NCI-H82 treated with DMSO at 0.1 percent for 48 hours (cell line): ENCODE data around the gene ASXL2.
"Not testable (repeated sequence)": the region's sequence is repeated elsewhere in the genome, so short reads cannot be mapped to it uniquely, and the experiment has no call there.

Experiments used
- DNase-seq: peaks from one replicate; lab custom pipeline; 2025; ENCODE audit not compliant: unreplicated experiment; lab: John Stamatoyannopoulos, UW

The ASXL2 gene

DNA sequence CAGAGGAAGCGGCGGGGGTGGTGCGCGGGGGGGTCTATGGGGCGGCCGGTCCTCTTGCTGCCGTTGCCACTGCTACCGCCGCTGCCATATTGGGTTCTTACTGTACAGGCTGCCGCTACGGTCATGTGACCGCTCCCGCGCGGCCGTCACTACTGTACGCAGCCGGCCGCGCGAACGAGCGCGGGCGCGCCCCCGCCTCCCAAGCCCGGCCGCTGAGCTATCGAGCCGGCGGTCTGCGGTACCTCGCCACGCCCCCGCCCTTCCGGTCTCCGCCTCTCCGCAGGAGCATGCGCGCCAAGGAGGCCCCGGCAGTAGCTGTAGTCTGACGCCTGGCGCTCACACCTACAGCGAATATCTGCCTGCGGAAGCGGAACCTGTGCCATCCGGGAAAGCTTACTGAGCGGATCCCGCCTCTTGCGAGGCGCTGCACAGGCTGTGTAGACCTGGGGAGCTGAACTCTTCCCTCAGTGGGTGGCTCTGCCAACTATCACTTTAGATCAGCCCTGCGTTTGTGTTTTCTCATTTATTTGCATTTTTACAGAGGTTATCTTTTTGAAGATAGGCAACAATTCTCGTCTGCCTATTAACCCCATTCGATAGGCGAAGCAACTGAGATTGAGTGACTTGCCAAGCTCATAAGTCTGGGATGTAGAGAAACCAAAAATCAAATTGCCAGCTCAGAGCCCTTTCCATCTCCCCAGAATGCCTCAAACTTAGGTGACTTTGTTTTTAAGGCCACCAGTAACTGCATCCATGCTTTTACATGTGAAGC is at the start of gene ASXL2:
ASXL2 (minus strand) TSS at position 127 of the 772 bp plus-strand sequence. CDS start 265 bp downstream, outside the sequence.
- peak; percentile 93 for DNase-seq

GRCh38 chr2:25926984-25927756 is 48.9 kb upstream of the ASXL2 start:
- no peak for DNase-seq

- DNase-seq = no peak
These were observed 44.2 kb upstream of the ASXL2 start for GRCh38 chr2:25922501-25922900.

DNA sequence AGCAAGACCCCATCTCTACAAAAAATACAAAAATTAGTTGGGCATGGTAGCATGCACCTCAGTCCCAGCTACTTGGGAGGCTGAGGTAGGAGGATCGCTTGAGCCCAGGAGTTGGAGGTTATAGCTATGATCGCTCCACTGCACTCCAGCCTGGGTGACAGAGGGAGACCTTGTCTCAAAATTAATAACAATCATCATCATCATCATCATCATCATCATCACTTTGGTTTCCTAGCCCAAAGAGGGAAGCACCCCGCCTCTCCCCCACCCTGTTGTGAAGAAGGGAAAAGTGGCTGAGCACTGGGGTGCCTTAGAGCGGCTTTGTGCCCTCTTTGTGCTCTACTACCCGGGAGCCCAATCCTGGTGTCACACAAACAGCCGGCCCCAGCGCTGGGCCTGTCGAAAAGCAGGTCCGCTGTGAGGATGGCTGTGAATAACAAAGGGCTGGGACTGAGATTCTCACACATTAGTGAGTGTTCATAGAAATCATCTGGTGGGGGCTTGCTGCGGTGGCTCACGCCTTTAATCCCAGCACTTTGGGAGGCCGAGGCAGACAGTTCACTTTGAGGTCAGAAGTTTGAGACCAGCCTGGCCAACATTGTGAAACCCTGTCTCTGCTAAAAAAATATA is 42.6 kb upstream of the ASXL2 start:
- no peak for DNase-seq

- DNase-seq = no peak
These were observed 42.0 kb upstream of the ASXL2 start for GRCh38 chr2:25920336-25920735.

- DNase-seq = no peak
These were observed 39.5 kb upstream of the ASXL2 start for GRCh38 chr2:25917832-25918231.

DNA sequence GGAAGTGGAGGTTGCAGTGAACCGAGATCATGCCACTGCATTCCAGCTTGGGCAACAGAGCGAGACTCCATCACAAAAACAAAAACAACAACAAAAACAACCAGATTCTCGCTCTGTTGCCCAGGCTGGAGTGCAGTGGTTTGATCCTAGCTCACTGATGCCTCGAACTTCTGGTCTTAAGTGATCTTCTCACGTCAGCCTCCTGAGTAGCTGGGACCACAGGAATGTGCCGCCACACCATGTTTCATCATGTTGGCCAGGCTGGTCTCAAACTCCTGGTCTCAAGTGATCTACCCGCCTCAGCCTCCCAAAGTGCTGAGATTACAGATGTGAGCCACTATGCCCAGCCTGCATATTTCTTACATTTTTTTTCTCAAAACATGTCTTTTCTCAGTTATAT is 39.1 kb upstream of the ASXL2 start:
- not testable (repeated sequence) for DNase-seq

GRCh38 chr2:25915944-25916772 is 37.9 kb upstream of the ASXL2 start:
- not testable (repeated sequence) for DNase-seq

DNA sequence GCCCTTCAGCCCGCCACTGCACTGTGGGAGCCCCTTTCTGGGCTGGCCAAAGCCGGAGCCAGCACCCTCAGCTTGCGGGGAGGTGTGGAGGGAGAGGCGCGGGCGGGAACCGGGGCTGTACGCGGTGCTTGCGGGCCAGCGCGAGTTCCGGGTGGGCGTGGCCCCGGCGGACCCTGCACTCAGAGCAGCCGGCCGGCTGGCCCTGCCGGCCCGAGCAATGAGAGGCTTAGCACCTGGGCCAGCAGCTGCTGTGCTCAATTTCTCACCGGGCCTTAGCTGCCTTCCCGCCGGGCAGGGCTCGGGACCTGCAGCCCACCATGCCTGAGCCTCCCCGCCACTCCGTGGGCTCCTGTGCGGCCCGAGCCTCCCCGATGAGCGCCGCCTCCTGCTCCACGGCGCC is 37.1 kb upstream of the ASXL2 start:
- not testable (repeated sequence) for DNase-seq

GRCh38 chr2:25913696-25913973 is 35.3 kb upstream of the ASXL2 start:
- not testable (repeated sequence) for DNase-seq

- no peak for DNase-seq
These were observed 34.8 kb upstream of the ASXL2 start for GRCh38 chr2:25912851-25913695.

DNA sequence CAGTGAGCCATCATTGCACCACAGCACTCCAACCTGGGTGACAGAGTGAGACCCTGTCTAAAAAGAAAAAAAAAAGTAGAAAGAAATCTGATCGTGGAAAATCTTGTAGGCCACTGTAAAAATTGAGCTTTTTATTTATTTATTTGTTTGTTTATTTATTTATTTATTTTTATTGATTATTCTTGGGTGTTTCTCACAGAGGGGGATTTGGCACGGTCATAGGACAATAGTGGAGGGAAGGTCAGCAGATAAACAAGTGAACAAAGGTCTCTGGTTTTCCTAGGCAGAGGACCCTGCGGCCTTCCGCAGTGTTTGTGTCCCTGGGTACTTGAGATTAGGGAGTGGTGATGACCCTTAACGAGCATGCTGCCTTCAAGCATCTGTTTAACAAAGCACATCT is 31.3 kb upstream of the ASXL2 start:
- not testable (repeated sequence) for DNase-seq

GRCh38 chr2:25905126-25905525 is 26.8 kb upstream of the ASXL2 start:
- no peak for DNase-seq

DNA sequence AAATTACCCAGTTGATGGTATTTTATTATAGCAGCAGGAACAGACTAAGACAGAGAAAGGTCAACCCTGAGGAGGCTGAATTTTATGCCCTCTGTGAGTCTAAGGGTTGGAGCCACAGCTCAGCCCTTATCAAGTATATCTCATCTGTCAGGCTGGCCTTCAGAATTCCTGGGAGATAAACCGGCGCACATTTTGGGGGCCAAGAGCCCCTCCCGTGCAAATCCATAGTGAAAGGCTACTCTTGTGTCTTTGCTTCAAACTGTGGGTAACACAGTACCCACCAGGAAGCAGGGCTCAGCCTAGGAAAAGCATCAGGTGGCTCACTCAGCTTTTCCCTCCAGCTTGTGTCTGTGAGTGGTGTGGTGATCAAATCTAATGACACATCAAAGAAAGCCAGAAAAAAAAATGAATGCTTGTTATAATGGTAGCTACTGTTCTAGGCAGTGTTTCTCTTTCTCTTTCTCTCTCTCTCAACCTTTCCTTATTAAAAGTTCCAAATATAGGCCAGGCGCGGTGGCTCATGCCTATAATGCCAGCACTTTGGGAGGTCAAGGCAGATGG is 25.0 kb upstream of the ASXL2 start:
- DNase-seq = no peak

- DNase-seq = no peak
These were observed 21.2 kb upstream of the ASXL2 start for GRCh38 chr2:25899404-25899970.

DNA sequence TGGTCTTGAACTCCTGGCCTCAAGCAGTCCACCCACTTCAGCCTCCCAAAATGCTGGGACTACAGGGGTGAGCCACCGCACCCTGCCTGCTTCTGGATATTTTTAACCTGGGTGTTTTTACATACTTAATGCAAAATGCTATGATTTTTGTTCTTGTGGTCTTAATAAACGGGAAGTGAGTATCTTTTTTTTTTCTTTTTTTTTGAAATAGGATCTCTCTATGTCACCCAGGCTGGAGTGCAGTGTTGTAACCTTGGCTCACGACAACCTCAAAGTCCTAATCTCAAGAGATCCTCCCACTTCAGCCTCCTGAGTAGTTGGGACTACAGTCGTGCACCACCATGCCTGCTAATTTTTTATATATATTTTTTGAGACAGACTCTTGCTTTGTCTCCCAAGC is 19.2 kb upstream of the ASXL2 start:
- no peak for DNase-seq

DNA sequence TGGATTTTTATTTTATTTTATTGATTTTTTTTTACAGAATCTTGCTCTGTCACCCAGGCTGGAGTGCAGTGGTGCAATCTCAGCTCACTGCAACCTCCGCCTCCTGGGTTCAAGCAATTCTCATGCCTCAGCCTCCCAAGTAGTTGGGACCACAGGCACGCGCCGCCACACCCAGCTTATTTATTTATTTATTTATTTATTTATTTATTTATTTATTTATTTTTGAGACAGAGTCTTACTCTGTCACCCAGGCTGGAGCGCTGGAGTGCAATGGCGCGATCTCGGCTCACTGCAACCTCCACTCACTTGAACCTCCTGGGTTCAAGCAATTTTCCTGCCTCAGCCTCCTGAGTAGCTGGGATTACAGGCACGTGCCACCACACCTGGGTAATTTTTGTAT is 18.0 kb upstream of the ASXL2 start:
- DNase-seq = not testable (repeated sequence)

DNA sequence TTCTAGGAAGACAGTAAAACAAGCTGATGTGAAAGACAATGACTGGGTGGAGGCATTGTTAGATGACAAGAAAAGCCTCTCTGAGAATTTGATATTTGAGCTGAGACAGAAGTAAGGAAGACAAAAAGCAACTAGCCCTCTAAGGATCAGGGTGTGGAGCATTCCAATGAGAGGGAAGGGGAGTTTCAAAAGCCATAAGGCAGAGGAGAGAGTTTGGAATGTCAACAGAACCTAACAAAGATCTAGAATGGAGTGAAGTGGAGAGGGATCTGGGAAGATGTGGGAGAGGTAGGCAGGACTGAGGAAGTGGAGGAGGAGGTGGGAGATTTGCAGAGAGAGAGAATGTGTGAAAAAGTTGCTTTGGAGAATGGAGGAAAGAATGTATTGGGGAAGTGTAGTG is 17.3 kb upstream of the ASXL2 start:
- no peak for DNase-seq

GRCh38 chr2:25895018-25895417 is 16.7 kb upstream of the ASXL2 start:
- DNase-seq = no peak
